Urinary bladder (tissue), 4 donors: ENCODE results near the gene ZFP91. TPM values are rescaled to one million over a fixed set of nuclear protein-coding genes. Genes with fewer than 3 reads are reported as not detected.
"Not testable (repeated sequence)": the region's sequence is repeated elsewhere in the genome, so short reads cannot be mapped to it uniquely, and the experiment has no call there.

Source experiments
- DNase-seq: peaks from one replicate; pipeline ENCODE4 v3.0.0-alpha.2; 2015; ENCODE audit errors: extremely low spot score
- H3K27ac ChIP-seq: one replicate; pipeline ENCODE4 v1.5.1; 2013; ENCODE audit warnings: low read depth, mild to moderate bottlenecking, moderate library complexity
- H3K36me3 ChIP-seq: one replicate; pipeline ENCODE4 v1.6.1; 2013; ENCODE audit warnings: mild to moderate bottlenecking, moderate library complexity; ENCODE audit not compliant: insufficient read depth
- H3K4me1 ChIP-seq: one replicate; pipeline ENCODE4 v1.6.1; 2013; ENCODE audit warnings: mild to moderate bottlenecking, moderate library complexity; ENCODE audit not compliant: insufficient read depth
- H3K4me3 ChIP-seq: one replicate; pipeline ENCODE4 v1.5.1; 2013; ENCODE audit warnings: low read depth, low read length
- WGBS: extraction: QIAGEN DNeasy Blood & Tissue Kit; methylation state at CpG from one replicate; pipeline ENCODE4 v1.1.7; 2013; 5-methylcytosine and 5-hydroxymethylcytosine counted together
- polyA plus RNA-seq: library from polyadenylated mRNA; stranded (reverse); fragments of 200-250 nt; gene quantifications from one replicate; pipeline ENCODE4 v1.2.3, GENCODE V29; 2013
- total RNA-seq: library from RNA; depleted of rRNA; stranded (reverse); fragments of >200 nt; gene quantifications from one replicate; pipeline ENCODE4 v1.2.3, GENCODE V29; 2014
- donor health status: healthy with polysubstance abuse.
- donor health status: healthy.

The ZFP91 gene, protein sequence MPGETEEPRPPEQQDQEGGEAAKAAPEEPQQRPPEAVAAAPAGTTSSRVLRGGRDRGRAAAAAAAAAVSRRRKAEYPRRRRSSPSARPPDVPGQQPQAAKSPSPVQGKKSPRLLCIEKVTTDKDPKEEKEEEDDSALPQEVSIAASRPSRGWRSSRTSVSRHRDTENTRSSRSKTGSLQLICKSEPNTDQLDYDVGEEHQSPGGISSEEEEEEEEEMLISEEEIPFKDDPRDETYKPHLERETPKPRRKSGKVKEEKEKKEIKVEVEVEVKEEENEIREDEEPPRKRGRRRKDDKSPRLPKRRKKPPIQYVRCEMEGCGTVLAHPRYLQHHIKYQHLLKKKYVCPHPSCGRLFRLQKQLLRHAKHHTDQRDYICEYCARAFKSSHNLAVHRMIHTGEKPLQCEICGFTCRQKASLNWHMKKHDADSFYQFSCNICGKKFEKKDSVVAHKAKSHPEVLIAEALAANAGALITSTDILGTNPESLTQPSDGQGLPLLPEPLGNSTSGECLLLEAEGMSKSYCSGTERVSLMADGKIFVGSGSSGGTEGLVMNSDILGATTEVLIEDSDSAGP
- total RNA-seq (54.0 TPM), polyA plus RNA-seq (37.9 TPM)

DNA sequence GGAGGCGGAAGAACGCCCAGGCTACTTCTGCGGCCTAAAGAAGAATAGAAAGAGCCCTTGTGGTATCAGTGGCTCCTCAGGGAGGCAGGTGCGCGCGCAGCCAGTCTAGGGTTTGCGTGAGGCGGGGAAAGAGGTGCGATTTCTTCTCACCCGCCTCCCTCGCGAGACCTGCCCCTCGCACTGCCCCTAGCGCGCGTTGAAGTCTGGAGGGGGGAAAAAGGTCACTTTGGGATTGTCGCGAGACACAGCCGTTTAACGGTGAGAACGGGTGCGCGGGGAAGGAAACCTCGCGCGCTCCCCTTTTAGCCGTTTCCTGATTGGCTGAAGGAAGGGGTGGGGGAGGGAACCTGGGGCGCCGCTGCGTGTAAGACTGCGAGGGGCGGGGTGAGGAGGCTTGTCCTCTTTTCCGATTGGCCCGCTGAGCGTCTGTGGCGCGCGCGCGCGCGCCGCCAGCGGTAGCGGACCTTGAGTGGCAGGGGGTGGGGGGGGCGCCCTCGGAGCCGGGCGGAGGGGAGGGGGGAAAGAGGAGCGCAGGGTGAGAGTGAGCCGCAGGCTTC, at the start of gene ZFP91:
TSS of gene ZFP91 (plus strand) at position 429 of the 557 bp plus-strand sequence. CDS start 219 bp downstream, outside the sequence.
- peak within 1 kb of the TSS; percentile 98 for H3K4me3 ChIP-seq
- no peaks in the 10 kb centered on the region for H3K36me3 ChIP-seq
- under 1% methylated on average over 49 of the region's 51 CpGs for WGBS
- H3K27ac ChIP-seq = peak within 1 kb of the TSS; percentile 100
- DNase-seq = peak; percentile 97
- no peaks in the 10 kb centered on the region for H3K4me1 ChIP-seq

DNA sequence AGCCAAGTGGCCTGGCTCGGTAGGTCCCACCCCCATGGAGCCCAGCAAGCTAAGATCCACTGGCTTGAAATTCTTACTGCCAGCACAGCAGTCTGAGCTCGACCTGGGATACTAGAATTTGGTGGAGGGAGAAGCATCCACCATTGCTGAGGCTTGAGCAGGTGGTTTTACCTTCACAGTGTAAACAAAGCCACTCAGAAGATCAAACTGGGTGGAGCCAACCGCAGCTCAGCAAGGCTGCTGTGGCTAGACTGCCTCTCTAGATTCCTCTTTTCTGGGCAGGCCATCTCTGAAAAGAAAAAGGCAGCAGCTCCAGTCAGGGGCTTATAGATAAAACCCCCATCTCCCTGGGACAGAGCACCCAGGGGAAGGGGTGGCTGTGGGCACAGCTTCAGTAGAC, 48.6 kb upstream of the ZFP91 start:
- Histone ChIP-seq H3K4me3 (no peak overlapping the region), H3K36me3 (peaks cover 2% of the 10 kb centered on the region), H3K27ac (no peak overlapping the region), H3K4me1 (no peaks in the 10 kb centered on the region)
- DNase-seq = no peak
- 81% methylated on average over 3 of the region's 3 CpGs for WGBS

DNA sequence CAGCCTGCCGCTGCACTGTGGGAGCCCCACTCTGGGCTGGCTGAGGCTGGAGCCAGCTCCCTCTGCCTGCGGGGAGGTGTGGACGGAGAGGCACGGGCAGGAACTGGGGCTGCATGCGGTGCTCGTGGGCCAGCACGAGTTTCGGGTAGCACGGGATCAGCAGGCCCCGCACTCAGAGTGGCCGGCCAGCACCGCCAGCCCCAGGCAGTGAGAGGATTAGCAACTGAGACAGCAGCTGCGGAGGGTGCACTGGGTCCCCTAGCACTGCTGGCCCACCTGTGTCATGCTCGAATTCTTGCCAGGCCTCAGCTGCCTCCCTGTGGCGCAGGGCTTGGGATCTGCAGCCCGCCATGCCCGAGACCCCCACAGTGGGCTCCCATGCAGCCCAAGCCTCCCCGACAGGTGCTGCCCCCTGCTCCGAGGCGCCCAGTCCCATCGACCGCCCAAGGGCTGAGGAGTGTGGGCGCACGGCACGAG, 47.0 kb upstream of the ZFP91 start:
- WGBS = 96% methylated on average over 25 of the region's 25 CpGs
- H3K27ac ChIP-seq = no peak overlapping the region
- no peak for DNase-seq
- H3K36me3 ChIP-seq = peaks cover 2% of the 10 kb centered on the region
- H3K4me1 ChIP-seq = no peaks in the 10 kb centered on the region
- no peak overlapping the region for H3K4me3 ChIP-seq

DNA sequence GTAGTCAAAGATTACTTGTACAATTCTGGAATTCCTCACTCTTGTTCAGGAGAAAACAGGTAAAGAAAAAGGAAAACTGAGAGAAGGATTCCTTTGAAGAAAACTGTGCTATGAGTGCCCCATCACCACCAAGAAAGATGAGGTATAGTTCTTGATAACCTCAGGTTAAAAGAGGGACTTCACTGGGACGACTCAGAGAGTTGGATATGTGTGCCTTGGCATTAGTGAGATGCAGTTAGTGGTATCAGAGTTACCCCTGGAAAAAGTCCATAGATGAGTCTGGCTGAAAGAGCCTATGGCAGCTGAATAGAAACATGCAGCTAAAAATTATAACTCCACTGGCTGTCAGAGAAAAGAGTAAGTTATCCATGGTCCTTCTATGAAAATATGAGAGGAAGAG, 32.0 kb upstream of the ZFP91 start:
- no peak overlapping the region for H3K4me3 ChIP-seq
- no peaks in the 10 kb centered on the region for H3K4me1 ChIP-seq
- H3K36me3 ChIP-seq = peaks cover 6% of the 10 kb centered on the region
- DNase-seq = no peak
- H3K27ac ChIP-seq = no peak overlapping the region
- 84% methylated on average over 1 of the region's 1 CpG for WGBS

DNA sequence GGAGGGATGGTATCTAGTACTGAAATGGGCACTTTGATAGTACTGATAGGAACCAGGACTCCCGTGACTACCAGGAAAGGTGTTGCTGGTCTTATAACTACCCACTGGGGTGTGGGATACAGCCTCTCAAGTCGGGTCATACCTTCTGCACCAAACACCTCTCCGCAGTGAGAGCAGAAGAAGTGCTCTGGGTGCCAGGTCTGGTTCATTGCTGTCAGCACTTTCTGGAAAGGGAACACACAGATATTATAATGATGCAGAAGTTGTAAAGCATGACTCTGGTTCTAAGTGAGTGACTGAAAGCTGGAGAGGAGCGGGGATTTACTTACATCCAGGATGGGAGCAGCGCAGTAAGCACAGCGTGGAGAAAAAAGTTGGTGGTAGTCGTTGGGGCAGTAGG, 29.2 kb upstream of the ZFP91 start:
- peaks cover 5% of the 10 kb centered on the region for H3K36me3 ChIP-seq
- 94% methylated on average over 7 of the region's 7 CpGs for WGBS
- no peak for DNase-seq

DNA sequence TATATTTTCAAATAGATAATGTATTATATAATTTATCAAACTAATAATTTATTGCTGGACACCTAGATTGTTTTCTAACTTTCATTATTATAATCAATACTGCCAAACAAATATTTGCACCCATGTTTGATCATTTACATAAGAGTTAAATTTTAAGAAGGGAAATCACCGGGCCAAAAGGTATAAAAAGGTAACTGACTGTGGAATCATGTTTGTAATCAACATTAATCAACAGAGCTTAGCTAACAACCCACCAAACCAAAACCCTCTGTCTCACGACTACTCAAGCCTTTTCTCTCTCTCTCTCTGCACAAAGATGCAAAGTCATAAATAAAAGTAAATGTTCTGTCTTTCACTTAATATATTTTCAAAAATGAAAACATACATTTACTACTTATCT, 18.0 kb upstream of the ZFP91 start:
- H3K27ac ChIP-seq = no peak overlapping the region
- no peak overlapping the region for H3K4me3 ChIP-seq
- DNase-seq = no peak
- no peaks in the 10 kb centered on the region for H3K36me3 ChIP-seq
- 58% methylated on average over 2 of the region's 2 CpGs for WGBS
- no peaks in the 10 kb centered on the region for H3K4me1 ChIP-seq

More for the DNA sequence above, 29.2 kb upstream of the ZFP91 start:
- Histone ChIP-seq H3K4me1 (no peaks in the 10 kb centered on the region), H3K27ac (no peak overlapping the region), H3K4me3 (no peak overlapping the region)

DNA sequence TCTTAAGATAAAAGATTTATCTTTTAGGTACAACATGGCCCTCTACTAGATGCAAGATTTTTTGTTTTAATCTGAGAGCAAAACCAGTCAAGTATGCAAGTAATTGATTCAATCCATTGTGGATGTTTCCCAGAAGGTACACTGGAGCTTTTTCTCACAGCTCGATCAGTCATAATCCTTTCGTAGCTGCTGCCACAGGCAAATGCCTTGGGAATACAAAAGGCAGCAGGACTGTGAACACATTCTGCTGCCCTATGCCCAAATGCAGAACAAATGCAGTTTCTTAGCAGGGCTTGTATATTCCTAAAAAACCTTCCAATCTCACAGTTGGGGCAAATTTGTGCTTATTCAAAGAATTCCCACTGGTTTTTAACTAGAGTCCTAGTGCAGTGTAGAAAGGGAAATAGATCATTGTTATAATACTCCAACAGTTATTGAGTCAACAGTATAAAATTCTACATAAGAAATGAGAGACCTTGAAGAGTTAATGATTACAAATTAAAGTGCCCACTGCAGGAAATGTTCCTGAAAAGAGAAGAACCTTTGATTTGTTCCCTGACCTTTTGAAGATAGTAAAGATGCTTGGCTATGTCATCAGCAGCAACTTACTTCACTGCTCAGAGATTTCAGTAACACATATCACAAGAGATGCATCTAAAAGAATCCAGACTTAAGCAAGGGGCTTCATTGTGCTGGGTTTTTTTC, 17.3 kb upstream of the ZFP91 start:
- WGBS = 43% methylated on average over 2 of the region's 2 CpGs
- DNase-seq = no peak
- Histone ChIP-seq H3K36me3 (no peaks in the 10 kb centered on the region), H3K4me3 (no peak overlapping the region), H3K27ac (no peak overlapping the region), H3K4me1 (no peaks in the 10 kb centered on the region)

DNA sequence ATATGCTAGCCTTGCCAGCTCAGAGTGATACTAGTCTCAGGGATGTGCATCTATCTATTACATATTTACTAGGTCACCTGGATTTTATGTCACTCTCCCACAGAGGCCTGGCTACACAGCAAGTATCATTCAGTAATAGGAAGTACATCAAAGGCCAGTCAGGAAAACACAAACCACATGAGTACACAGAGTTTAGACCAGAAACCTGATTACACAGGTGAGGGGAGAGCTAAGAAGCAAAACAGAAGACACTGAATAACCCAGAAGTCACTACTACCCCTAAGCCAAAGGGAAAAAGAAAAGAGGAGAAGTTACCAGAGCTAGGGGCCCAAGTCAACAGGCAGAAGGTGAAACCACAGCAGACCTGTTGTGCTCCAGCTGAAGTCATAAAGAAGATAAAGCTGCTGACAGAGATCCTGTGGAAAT, 16.5 kb upstream of the ZFP91 start:
- no peak overlapping the region for H3K27ac ChIP-seq
- no peaks in the 10 kb centered on the region for H3K4me1 ChIP-seq
- H3K36me3 ChIP-seq = no peaks in the 10 kb centered on the region
- H3K4me3 ChIP-seq = no peak overlapping the region
- DNase-seq = no peak

DNA sequence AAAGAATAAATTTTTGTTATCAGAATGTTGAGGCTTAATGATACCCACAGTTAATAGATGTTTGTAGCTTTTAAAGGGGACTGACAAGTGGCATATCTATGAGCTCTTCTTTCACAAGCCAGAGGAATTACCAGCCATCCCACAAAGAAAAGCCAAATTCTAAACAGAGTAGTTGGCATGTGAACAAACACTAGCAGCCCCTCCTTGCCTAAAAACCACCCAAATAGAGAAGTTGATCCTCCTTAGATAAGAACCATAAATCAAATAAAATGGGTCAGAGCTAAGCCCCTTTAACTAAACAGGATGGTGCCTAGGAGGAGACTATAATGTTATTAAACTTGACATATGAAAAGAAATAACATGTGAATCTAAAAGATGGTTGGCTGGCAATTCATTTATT, 14.6 kb upstream of the ZFP91 start:
- peak overlapping the region; percentile 38 for H3K27ac ChIP-seq
- no peaks in the 10 kb centered on the region for H3K36me3 ChIP-seq
- H3K4me3 ChIP-seq = no peak overlapping the region
- no peaks in the 10 kb centered on the region for H3K4me1 ChIP-seq
- no peak for DNase-seq

DNA sequence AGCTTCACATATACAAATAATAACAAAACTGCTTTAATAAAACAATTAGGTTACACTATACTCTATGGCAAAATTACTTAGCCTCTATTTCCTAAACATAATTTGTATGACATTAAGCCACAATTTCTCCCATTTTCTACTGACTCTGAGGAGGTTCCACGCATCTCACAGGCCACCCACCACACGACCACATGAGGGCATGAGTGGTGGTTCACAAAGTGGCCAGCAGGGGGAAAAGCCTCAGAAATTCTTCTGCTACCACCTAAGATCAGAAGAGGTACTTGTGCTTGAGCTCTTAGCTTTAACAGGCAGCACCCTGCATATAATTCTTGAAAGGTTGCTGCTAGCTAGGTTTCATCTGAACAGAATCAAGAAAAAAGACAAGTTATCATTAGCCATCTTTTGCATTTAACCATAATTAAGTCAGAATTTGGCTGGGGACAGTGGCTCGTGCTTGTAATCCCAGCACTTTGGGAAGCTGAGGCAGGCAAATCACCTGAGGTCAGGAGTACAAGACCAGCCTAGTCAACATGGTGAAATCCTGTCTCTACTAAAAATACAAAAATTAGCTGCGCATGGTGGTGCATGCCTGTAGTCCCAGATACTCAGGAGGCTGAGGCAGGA, 10.9 kb upstream of the ZFP91 start:
- H3K27ac ChIP-seq = no peak overlapping the region
- WGBS = 58% methylated on average over 4 of the region's 4 CpGs
- DNase-seq = no peak
- no peaks in the 10 kb centered on the region for H3K4me1 ChIP-seq
- H3K36me3 ChIP-seq = peaks cover 2% of the 10 kb centered on the region
- no peak overlapping the region for H3K4me3 ChIP-seq

DNA sequence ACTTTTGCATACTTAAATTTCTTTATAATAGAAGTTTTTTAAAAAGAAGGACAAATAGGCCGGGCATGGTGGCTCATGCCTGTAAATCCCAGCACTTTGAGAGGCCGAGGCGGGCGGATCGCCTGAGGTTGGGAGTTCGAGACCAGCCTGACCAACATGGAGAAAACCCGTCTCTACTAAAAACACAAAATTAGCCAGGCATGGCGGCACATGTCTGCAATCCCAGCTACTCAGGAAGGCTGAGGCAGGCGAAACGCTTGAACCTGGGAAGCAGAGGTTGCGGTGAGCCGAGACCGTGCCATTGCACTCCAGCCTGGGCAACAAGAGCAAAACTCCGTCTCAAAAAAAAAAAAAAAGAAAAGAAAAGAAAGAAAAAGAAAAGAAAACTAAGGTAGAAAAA, 6.0 kb upstream of the ZFP91 start:
- H3K4me1 ChIP-seq = not testable (repeated sequence)

DNA sequence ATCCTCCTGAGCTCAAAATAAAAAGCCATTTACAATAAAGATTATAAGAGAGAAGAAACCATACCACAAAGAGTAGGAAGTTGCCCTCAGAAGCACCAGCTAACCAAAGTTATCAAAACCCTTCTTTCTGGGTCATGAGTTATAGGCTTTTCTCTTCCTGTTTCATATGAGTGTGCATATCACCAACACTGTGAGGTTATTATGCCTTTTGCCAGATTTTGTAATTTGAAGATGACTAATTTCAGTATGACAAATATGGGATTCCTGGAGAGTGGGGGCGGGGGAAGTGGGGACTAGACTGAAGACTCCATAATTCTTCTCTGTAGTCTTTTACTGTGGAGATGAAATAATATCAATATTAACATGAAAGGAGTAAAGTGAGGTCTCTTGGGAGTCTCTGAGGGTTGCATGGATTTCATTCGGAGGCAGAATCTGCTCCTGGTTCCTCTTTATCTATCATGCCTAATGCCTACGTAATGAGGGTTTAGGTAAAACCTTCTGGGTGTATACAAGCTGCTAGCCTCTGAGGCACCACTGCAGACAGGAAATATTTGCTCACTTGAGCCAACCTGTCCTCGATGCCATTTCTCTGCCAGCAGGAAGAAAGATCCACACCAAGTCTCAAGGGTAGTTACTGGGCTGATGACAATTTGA, 5.3 kb upstream of the ZFP91 start:
- Histone ChIP-seq H3K4me3 (peak overlapping the region; percentile 5), H3K36me3 (peaks cover 2% of the 10 kb centered on the region), H3K27ac (peak overlapping the region; percentile 32), H3K4me1 (no peaks in the 10 kb centered on the region)
- 36% methylated on average over 4 of the region's 4 CpGs for WGBS
- DNase-seq = no peak

More for the DNA sequence above, 6.0 kb upstream of the ZFP91 start:
- WGBS = 93% methylated on average over 14 of the region's 14 CpGs
- H3K27ac ChIP-seq = peak overlapping the region; percentile 56
- H3K4me3 ChIP-seq, DNase-seq, H3K36me3 ChIP-seq: not testable (repeated sequence)

DNA sequence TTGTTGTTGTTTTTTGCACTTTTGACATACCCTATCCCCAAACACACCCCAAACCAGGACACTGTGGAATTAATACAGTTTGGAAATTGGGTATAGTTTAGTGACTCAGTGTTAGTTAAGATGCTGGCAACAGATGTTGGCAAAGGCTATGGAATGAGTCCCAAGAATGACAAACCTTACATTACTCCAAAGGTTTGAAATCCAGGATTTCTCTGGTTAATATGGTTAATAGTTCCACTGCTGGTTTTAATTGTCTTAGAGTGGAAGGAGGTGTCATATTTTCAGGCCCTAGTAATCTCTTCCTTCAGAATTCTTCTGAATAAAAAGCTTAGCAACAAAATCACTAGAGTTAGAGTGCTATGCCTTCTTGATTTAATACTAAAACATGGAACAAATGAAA, 4.0 kb upstream of the ZFP91 start:
- Histone ChIP-seq H3K4me3 (peak overlapping the region; percentile 12), H3K36me3 (peaks cover 2% of the 10 kb centered on the region), H3K4me1 (no peaks in the 10 kb centered on the region), H3K27ac (peak overlapping the region; percentile 64)
- no peak for DNase-seq
